MG63 (cell line): ENCODE data around the gene EFEMP2. TPM values are rescaled to one million over a fixed set of nuclear protein-coding genes. Genes with fewer than 3 reads are reported as not detected.

ENCODE experiments used
- DNase-seq: peaks from one replicate; pipeline ENCODE4 v3.0.0-alpha.2; 2020
- H3K27me3 ChIP-seq: fragments of 250-450 bp; sonication (Bioruptor Pico); 2 replicates; pipeline ENCODE4 v1.5.1; 2020; ENCODE audit warnings: mild to moderate bottlenecking, moderate library complexity
- H3K36me3 ChIP-seq: fragments of 250-450 bp; sonication (Bioruptor Pico); 2 replicates; pipeline ENCODE4 v1.5.1; 2020; ENCODE audit warnings: mild to moderate bottlenecking, moderate library complexity
- H3K4me3 ChIP-seq: fragments of 250-450 bp; sonication (Bioruptor Pico); 2 replicates; pipeline ENCODE4 v1.5.1; 2020; ENCODE audit warnings: mild to moderate bottlenecking, moderate library complexity
- H3K9me3 ChIP-seq: fragments of 250-450 bp; sonication (Bioruptor Pico); 2 replicates; pipeline ENCODE4 v1.5.1; 2020; ENCODE audit warnings: mild to moderate bottlenecking, moderate library complexity
- total RNA-seq: library from RNA; depleted of rRNA; stranded (reverse); fragments of >200 nt; shearing (Covaris generic); gene quantifications from 2 replicates; pipeline ENCODE4 v1.2.3, GENCODE V29; 2014; ENCODE audit warnings: low replicate concordance

Gene EFEMP2
- total RNA-seq, 1 experiment from 2014 or later = 43.2 TPM

DNA sequence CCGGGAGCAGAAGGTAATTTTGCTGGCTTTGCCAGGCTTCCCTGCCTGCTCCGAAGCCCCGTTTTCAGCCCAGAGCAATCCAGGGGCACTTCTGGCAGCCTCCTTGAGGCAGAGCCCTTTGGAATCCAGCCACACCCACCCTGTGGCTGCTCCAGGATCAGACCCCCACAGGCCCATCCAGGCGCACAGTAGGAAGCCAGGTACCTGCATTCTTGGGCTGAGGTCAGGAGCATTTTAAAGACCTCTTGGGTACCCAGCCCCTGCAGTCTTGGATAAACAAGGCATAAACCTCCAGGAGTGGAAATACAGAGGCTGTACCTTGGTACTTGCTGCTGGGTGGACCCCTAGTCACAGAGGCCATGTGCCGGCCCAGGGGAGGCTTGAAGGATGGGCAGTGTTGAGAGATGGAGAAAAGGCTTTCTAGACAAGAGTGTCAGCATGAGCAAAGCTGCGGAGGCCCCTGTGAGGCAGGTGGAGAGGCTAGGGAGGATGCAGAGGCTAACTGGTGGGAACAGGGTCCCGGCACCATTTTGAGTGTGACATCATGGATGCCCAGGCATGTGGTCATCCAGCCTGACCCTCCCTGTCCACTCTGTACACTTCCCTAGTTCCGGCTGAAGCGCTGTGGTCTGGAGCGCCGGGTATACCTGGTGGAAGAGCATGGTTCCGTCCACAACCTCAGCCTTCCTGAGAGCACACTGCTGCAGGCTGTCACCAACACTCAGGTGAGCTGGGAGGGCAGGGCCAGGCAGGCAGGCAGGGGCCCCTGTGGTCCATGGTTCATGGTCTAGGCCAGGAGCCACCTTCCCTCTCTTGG is 8.5 kb downstream of the EFEMP2 start:
- Histone ChIP-seq H3K27me3 (no peaks in the 10 kb centered on the region), H3K9me3 (no peaks in the 10 kb centered on the region), H3K4me3 (no peak overlapping the region), H3K36me3 (peaks cover 76% of the 10 kb centered on the region)
- no peak for DNase-seq

- peak; percentile 49 for DNase-seq
- Histone ChIP-seq H3K4me3 (no peak overlapping the region), H3K9me3 (no peaks in the 10 kb centered on the region), H3K36me3 (peaks cover 68% of the 10 kb centered on the region), H3K27me3 (no peaks in the 10 kb centered on the region)
Measured at GRCh38 chr11:65862941-65863888, 9.4 kb downstream of the EFEMP2 start.

- no peak overlapping the region; the same call in 1 of the 2 replicates for H3K4me3 ChIP-seq
- DNase-seq = no peak
- peaks cover 64% of the 10 kb centered on the region for H3K36me3 ChIP-seq
- H3K9me3 ChIP-seq = no peaks in the 10 kb centered on the region
- no peaks in the 10 kb centered on the region for H3K27me3 ChIP-seq
Measured at GRCh38 chr11:65862191-65862735, 10.3 kb downstream of the EFEMP2 start.

GRCh38 chr11:65861533-65862183 is 10.9 kb downstream of the EFEMP2 start:
- Histone ChIP-seq H3K4me3 (peak overlapping the region; percentile 90), H3K27me3 (no peaks in the 10 kb centered on the region), H3K9me3 (no peaks in the 10 kb centered on the region), H3K36me3 (peaks cover 64% of the 10 kb centered on the region)
- DNase-seq = no peak

DNA sequence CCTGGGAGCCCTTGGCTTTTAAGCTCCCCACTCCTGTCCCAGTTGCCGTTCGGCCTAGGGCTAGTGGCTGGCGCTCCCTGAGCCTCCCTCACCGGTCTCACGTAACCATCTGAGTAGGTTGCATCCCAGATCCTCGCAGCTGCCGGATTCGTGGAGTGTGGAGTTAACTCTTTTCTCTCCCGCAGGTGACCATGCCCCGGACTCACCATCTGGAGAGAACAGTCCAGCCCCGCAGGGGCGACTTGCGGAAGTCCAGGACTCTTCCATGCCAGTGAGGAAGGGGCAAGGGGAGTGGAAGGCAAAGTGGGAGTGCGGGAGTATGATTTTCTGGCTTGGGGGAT is 11.5 kb downstream of the EFEMP2 start:
- no peak for DNase-seq
- peak overlapping the region; percentile 90 for H3K4me3 ChIP-seq
- H3K9me3 ChIP-seq = no peaks in the 10 kb centered on the region
- H3K27me3 ChIP-seq = no peaks in the 10 kb centered on the region
- H3K36me3 ChIP-seq = peaks cover 64% of the 10 kb centered on the region

GRCh38 chr11:65860278-65861164 is 12.1 kb downstream of the EFEMP2 start, which contains the start of gene MUS81:
TSS of gene MUS81 (plus strand) at chr11:65860433. CDS start at chr11:65860754, 321 bp downstream.
- Histone ChIP-seq H3K36me3 (peaks cover 64% of the 10 kb centered on the region), H3K4me3 (peak within 1 kb of the TSS; percentile 90), H3K27me3 (no peaks in the 10 kb centered on the region), H3K9me3 (no peaks in the 10 kb centered on the region)
- DNase-seq = peak; percentile 97

DNA sequence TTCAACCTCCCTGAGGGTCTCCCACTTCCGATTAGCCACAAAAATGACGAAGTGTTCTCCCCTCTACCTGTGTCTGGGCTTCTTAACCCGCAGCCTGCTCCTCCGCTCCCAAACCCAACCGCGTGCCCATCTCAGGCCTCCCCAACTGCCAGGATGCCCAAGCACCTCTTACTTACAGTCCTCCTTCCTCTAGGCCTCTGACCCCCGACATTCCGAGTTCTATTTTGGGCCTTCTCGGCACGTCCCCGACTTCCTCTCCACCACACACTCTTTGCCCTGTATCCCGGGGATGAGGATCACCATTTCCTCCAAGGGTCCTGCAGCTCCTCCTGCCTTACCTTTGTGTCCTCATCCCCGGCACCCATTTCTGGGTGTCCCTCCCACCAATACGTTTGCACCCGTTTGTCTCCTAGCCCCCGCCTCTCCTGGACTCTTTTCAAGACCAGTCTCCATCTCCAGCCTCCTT is 12.8 kb downstream of the EFEMP2 start:
- peak overlapping the region; percentile 90 for H3K4me3 ChIP-seq
- peaks cover 64% of the 10 kb centered on the region for H3K36me3 ChIP-seq
- DNase-seq = no peak
- H3K27me3 ChIP-seq = no peaks in the 10 kb centered on the region
- H3K9me3 ChIP-seq = no peaks in the 10 kb centered on the region

DNA sequence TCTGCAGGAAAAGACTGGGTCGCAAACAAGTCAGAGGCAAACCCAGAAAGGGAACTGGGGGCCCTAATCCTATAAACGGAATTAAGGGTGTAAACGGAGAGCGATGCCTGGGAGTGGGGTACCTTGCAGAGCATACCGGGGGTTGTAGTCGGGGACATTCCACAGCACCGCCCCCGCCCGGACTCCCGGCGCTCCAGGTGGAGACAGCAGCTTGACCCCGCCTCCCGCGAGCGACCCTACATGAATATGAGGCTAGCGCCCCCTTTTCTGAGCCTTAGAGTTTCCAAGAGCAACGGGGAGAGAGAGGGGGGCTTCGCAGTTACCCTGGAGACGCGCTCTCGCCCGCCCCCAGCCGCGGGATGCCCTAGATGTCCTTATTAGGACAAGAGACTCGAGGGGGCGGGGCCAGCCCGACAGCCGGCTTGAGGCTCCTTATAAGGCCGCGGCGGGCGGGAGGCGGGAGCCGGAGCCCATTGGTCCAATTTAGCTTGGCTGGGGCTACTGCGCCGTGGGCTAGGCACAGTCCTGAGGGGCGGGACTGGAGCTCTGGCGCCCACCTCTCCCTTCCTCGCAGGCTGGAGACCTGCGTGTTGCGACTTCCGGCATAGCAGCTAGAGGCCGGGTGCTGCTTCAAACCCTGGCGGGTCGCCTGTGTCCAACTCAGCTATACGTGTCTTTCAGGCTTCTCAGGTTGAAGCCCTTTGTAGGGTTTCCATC is 13.3 kb downstream of the EFEMP2 start:
- peaks cover 64% of the 10 kb centered on the region for H3K36me3 ChIP-seq
- peak; percentile 99 for DNase-seq
- no peaks in the 10 kb centered on the region for H3K27me3 ChIP-seq
- peak overlapping the region; percentile 90 for H3K4me3 ChIP-seq
- no peaks in the 10 kb centered on the region for H3K9me3 ChIP-seq

GRCh38 chr11:65858681-65859087 is 13.9 kb downstream of the EFEMP2 start:
- no peak for DNase-seq
- peak overlapping the region; percentile 90 for H3K4me3 ChIP-seq
- peaks cover 64% of the 10 kb centered on the region for H3K36me3 ChIP-seq
- H3K27me3 ChIP-seq = no peaks in the 10 kb centered on the region
- no peaks in the 10 kb centered on the region for H3K9me3 ChIP-seq

DNA sequence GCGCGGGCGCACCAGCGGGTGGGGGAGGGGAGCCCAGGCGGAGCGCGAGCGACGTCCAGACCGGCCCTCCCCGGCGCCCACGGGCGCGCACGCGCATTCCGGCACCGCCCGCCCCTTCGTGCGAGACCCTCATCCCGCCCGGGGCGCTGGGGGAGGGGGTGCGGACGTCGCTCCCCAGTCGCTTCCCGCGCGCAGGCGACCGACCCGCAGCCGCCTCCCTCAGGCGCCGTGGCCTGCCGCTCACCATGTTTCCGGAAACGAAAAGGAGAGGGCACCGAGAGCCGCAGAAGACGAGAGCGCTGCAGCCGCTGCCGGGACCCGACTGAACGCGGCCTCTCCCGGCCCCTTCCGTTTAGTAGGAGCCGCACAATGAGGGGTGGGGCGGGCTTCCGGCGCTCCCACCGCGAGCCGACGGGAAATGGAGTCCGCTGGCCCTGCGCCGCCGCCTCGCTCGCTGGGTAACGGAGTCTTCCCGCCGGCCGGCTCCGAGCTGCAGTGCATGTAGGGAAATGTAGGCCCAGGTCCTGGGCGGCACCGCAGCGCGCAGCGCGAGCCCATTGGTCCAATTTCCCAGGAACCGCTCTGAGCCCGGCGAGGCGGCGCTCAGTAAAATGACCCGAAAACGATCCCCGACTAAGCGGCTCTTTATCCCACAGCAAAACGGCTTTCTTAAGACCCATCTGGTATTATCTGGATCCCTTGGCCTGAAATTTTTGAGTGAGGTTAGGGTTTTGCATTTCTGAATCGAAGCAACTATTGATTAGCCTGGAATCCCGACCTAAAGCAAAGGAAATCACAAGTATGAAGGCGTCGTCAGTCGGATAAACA is 14.5 kb downstream of the EFEMP2 start, which contains the start of gene CFL1:
TSS of gene CFL1 (minus strand) at position 328 of the 828 bp plus-strand sequence. CDS start at position 247, 81 bp downstream.
- Histone ChIP-seq H3K9me3 (no peaks in the 10 kb centered on the region), H3K36me3 (peaks cover 64% of the 10 kb centered on the region), H3K4me3 (peak within 1 kb of the TSS; percentile 90), H3K27me3 (no peaks in the 10 kb centered on the region)
- peak; percentile 99 for DNase-seq

- H3K4me3 ChIP-seq = peak overlapping the region; percentile 90
- DNase-seq = no peak
- peaks cover 64% of the 10 kb centered on the region for H3K36me3 ChIP-seq
- no peaks in the 10 kb centered on the region for H3K27me3 ChIP-seq
- H3K9me3 ChIP-seq = no peaks in the 10 kb centered on the region
Measured at GRCh38 chr11:65857500-65857852, 15.1 kb downstream of the EFEMP2 start.

- Histone ChIP-seq H3K36me3 (peaks cover 64% of the 10 kb centered on the region), H3K27me3 (no peaks in the 10 kb centered on the region), H3K9me3 (0 out of 2 replicates have a peak, but pooled peaks cover 2% of the 10 kb centered on the region), H3K4me3 (peak overlapping the region; percentile 90)
- DNase-seq = peak; percentile 72
Measured at GRCh38 chr11:65856689-65857499, 15.7 kb downstream of the EFEMP2 start.

- Histone ChIP-seq H3K27me3 (no peaks in the 10 kb centered on the region), H3K4me3 (peak overlapping the region; percentile 90), H3K9me3 (0 out of 2 replicates have a peak, but pooled peaks cover 2% of the 10 kb centered on the region), H3K36me3 (peaks cover 66% of the 10 kb centered on the region)
- DNase-seq = no peak
Measured at GRCh38 chr11:65855927-65856363, 16.7 kb downstream of the EFEMP2 start.
